Stimulated activated CD4-positive, alpha-beta T cell treated with anti-CD3 and anti-CD28 coated beads, Interleukin-15, amount 100 ng/mL, for 1 hour (primary cell): ENCODE data around the gene DACT2.

Source experiments
- DNase-seq, 2 donors: peaks; one replicate each; pipeline ENCODE4 v3.0.0-alpha.2; 2020; ENCODE audit warnings: low read depth in 1 of 2, low spot score in 1 of 2

The DACT2 gene

DNA sequence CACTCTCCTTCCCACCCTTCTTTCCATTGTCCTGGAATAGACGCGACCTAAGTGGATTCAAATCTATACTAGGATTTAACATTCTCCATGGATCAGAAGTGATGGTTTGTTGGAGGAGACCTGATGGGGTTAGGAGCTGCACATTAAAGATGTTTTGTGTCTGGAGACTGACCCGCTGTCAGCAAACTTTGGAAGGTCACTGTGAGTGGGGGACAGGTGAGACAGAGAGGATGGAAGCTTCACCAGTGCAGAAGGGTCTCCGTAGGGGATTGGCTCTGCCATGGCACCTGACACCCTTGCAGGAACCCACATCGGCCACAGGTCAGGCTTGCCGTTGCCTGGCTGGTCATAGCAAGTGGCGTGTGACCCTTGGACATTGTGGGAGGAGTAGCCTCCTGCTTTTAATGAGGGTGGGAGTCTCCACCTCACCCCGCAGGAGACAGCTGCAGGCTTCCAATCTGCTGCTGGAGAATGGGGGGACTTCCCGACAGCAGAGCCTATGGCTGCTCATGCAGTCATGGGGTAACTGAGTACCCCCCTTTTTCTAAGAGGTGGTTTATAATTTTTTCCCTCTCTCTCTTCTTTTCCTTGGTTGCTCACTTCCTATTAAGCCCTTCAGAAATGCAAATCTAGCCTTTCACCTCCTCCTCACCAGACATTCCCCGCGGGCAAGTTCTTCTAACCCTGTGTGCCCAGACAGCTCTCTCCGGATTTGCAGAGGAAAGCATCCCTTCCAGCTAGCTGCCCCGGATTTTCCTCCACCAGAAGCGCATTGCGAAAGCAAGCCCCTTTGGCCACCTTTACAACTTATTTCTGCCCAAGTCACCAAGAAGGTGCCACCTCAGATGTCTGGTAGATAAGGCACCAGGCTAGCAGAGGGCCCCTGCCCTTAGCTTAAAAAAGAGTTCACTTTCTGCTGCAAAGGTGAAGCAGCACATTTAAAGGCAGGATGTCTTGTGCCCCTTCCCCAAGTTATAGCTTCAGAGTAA lies 53.5 kb downstream of the DACT2 start:
- DNase-seq, result no peak

DNA sequence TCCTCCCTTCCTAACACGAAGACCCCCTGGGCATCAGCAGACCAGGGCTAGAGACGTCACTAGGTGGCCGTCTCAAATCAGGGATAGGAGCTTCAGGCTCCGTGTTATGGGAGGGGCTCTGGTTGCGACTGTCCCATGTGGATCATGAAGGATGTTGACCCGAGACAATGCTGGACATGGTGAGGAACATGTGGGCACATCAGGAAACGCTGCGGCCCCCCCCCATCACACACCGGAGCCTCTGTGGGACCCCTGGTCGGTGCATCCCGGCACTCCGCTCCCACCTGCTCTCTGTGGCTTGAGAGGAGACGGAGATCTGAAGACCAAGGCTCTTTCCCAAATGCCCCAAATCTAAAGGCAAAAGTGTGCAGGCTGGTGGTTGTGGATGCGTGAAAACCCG lies 54.2 kb downstream of the DACT2 start:
- DNase-seq, result no peak

DNA sequence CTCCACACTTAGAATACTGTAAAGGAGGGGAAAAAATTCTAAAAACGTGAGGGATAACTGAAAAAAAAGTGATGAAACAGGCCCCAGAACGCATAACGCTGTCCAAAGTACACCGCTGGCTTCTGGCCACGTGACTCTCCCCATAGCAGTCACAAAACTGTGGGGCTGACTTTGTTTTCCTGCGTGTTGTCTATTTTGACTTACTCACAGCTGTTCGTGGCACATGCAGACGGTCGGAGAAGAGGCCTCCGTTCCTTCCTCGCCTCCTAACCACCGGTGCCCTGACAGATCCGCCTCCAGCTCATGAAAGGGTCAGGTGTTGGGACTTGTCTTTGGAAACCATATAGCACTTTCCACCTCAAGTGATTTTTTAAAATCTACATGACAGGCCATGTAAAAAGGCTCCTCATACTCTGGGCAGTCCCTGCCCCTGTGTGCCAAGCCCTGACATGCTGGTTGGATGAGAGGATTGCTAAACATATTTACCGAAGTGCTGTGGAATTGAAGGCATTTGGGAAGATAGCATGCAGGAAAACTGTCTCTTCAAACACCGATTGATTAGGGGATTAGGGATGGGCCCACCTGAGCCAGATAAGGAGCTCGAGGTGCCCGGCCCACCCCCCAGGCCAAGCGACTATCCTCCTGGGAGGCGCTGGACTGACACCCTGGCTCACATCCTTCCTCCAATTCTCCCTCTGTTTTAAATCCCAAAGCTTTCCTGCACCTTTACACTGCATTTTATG lies 54.8 kb downstream of the DACT2 start:
- DNase-seq, result no peak

DNA sequence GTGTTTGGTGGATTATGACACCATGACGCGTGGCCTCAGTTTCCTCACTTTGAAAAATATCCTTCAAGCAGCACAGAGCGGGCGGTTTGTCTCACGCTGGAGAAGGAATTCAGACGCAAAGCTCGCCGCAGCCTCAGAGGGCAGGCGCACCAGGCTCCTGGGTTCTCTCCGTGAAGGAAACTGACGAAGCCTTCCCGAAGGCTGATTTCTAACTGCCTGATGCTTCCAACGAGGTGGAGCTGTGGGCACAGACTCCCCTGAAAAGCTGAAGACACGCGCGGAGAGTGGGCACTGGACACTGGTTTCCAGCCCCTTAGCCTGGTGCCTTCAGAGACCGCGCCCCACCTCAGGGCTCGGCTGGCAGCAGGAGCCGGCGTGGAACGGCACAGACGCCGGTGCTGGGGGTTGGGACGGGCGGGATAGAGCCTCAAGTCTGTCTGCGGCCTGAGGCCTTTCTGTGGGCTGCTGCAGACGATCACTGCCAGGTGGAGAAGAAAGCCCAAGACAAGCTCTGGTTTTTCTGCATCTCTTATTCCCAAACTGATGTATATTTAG lies 56.1 kb downstream of the DACT2 start:
- no peak for DNase-seq

DNA sequence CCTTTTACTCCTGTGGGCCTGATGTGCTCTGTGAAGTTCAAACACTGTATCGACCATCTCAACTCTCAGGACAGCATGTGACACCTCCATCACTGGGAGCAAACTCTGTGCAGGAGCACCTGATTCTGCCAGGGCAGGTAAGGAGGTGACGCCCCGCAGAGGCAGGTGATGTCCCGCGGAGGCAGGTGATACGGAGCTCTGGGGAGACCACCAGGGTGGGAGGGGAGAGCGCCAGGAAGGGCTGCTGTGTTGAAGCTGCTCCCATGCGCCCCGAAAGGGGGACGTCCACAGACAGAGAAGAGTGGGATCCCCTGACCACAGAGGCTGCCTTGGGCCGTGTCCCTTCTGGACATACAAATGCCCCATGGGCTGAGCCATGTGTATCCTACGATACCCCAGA lies 58.3 kb downstream of the DACT2 start:
- no peak for DNase-seq

DNA sequence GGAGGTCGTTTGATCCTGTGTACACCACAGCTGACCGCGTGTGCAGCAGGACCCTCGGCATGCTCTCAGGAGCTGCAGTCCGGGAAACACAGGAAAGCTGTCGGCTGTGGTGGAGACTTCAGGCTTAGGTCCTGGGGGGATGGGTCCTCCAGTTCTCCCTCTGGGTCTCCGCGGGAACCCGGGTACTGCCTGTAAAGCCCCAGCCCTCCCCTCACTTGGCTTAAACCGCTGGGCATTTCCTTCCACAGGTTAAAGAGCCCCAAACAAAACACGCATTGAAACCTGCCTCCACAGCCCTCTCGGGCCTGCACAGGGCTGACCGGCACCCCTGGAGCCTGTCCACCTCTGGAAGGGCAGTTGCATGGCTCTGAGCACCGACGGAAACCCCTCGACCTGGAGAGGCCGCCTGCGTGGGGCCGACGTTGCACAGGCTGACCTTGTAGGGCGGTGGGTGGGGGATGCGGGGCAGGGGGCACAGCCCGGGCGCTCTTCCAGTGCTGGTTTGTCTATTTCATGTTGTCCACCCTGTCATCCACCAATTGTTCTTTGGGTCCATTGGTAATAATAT lies 59.1 kb downstream of the DACT2 start:
- DNase-seq, result no peak

DNA sequence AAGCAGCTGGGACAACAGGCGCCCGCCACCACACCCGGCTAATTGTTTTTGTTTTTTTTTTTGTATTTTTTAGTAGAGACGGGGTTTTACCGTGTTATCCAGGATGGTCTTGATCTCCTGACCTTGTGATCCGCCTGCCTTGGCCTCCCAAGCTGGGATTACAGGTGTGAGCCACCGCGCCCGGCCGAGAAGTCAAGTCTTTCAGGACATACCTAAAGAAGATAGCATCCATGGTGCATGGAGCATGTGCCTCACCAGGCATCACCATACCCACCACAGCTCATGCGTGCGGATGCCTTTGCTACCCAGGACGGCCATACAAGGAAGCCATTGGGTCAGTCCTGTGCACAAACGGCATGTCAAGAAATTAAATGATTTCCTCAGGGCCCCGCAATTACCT lies 60.8 kb downstream of the DACT2 start:
- no peak for DNase-seq

DNA sequence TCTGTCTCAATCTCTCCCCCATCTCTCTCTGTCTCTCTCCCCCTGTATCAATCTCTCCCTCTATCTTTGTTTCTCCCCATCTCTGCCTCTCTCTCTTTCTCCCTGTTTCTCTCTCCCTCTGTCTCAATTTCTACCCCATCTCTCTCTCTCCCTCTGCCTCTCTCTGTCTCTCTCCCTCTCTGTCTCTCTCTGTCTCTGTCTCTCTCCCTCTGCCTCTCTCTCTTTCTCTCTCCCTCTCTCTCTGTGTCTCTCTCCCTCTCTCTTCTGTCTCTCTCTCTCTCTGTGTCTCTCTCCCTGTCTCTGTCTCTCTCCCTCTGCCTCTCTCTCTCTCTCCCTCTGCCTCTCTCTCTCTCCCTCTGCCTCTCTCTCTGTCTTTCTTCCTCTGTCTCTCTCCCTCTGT lies 62.6 kb downstream of the DACT2 start:
- no peak for DNase-seq
